ENCODE measurements around the gene KCNC2.

KCNC2 gene

DNA sequence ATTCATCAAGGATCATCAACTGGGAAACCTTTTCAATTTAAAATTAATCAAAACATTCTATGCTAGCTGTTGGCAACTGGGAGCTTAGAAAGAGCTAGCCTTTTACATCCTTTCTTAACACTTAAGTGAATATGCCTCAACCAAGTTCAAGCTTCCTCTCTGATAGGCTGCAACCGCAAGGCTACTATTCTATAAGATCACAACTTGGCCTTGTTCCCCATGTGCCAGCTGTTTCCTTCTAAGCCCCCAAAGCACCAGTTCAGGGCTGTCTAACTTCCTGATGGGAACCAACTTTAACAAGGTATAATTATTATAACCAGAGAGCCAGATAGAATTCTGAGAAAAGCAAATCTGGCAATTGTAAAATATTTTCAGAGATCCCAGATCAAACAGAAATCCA, 37.0 kb downstream of the KCNC2 start:
- Histone ChIP-seq H3K9me2 (replicated peaks; ENCODE audit: insufficient read depth, low read length) (no peaks in the 10 kb centered on the region), H2AFZ (ENCODE audit: low read length) (no peak overlapping the region), H3K79me2 (ENCODE audit: low read length) (no peaks in the 10 kb centered on the region), H3K9me3 (replicated peaks; ENCODE audit: insufficient read depth, low read length) (no peaks in the 10 kb centered on the region), H3K36me3 (replicated peaks; ENCODE audit: insufficient read depth, low read length) (no peaks in the 10 kb centered on the region), H3K4me2 (ENCODE audit: low read depth, low read length) (no peak overlapping the region), H4K20me1 (ENCODE audit: insufficient read depth, low read length) (no peaks in the 10 kb centered on the region), H3F3A (ENCODE audit: insufficient read depth, low read length) (no peaks in the 10 kb centered on the region), H3K4me3 (ENCODE audit: low read length) (no peak overlapping the region), H3K4me1 (ENCODE audit: low read length) (peaks cover 4% of the 10 kb centered on the region), H3K27ac (ENCODE audit: low read length) (no peak overlapping the region), H3K27me3 (replicated peaks; ENCODE audit: insufficient read depth, low read length) (no peaks in the 10 kb centered on the region), H3K9ac (ENCODE audit: low read length) (no peak overlapping the region)
- no peak for DNase-seq
- TF ChIP-seq CTCF (IDR thresholded peaks at IDR 0.05; ENCODE audit: low read length) (no peak), EZH2 (optimal IDR thresholded peaks at IDR 0.05; ENCODE audit: low read depth, low read length) (no peak), EZH2phosphoT487 (IDR thresholded peaks at IDR 0.05; ENCODE audit: low read length) (no peak)

GRCh38 chr12:75170640-75171185, 38.9 kb downstream of the KCNC2 start:
- DNase-seq, result peak; percentile 61
- H3K4me1 ChIP-seq (ENCODE audit: low read length), result peaks cover 4% of the 10 kb centered on the region
- H3K27ac ChIP-seq (ENCODE audit: low read length), result no peak overlapping the region
- TF ChIP-seq EZH2 (optimal IDR thresholded peaks at IDR 0.05; ENCODE audit: low read depth, low read length) (no peak), CTCF (IDR thresholded peaks at IDR 0.05; ENCODE audit: low read length) (no peak), EZH2phosphoT487 (IDR thresholded peaks at IDR 0.05; ENCODE audit: low read length) (no peak)
- H3K36me3 ChIP-seq (replicated peaks; ENCODE audit: insufficient read depth, low read length), result no peaks in the 10 kb centered on the region
- H3K4me3 ChIP-seq (ENCODE audit: low read length), result no peak overlapping the region
- H3F3A ChIP-seq (ENCODE audit: insufficient read depth, low read length), result no peaks in the 10 kb centered on the region
- peak overlapping the region; percentile 12; the same call in 1 of the 2 replicates for H2AFZ ChIP-seq (ENCODE audit: low read length)
- no peak overlapping the region for H3K9ac ChIP-seq (ENCODE audit: low read length)
- H3K4me2 ChIP-seq (ENCODE audit: low read depth, low read length), result peak overlapping the region; percentile 27; the same call in 1 of the 2 replicates
- H3K79me2 ChIP-seq (ENCODE audit: low read length), result no peaks in the 10 kb centered on the region
- no peaks in the 10 kb centered on the region for H3K27me3 ChIP-seq (replicated peaks; ENCODE audit: insufficient read depth, low read length)
- H3K9me3 ChIP-seq (replicated peaks; ENCODE audit: insufficient read depth, low read length), result no peaks in the 10 kb centered on the region
- H4K20me1 ChIP-seq (ENCODE audit: insufficient read depth, low read length), result no peaks in the 10 kb centered on the region
- H3K9me2 ChIP-seq (replicated peaks; ENCODE audit: insufficient read depth, low read length), result no peaks in the 10 kb centered on the region

DNA sequence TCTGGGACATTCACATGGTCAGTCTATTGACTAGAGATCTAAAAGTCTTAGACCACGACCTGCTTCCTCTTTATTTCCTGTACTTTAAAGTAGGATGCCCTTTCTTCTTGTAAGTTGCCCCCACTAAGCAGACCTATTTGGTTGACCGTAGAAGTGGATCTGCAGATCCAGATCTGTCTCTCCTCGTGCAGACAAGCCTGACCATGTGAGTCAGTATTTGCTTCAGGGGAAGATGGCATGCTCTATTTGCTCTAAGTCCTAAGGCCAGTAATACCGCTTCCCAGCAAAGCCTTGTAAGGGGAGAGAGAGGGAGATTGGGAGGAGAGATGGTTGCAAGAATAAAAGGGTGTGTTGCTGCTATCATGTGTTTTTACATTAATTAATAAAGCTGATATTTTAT, 46.8 kb downstream of the KCNC2 start:
- Histone ChIP-seq H3K27me3 (replicated peaks; ENCODE audit: insufficient read depth, low read length) (no peaks in the 10 kb centered on the region), H3K4me3 (ENCODE audit: low read length) (no peak overlapping the region), H3K27ac (ENCODE audit: low read length) (no peak overlapping the region), H4K20me1 (ENCODE audit: insufficient read depth, low read length) (no peaks in the 10 kb centered on the region), H2AFZ (ENCODE audit: low read length) (no peak overlapping the region), H3K36me3 (replicated peaks; ENCODE audit: insufficient read depth, low read length) (no peaks in the 10 kb centered on the region), H3K79me2 (ENCODE audit: low read length) (no peaks in the 10 kb centered on the region), H3K4me1 (ENCODE audit: low read length) (no peaks in the 10 kb centered on the region), H3K9me3 (replicated peaks; ENCODE audit: insufficient read depth, low read length) (no peaks in the 10 kb centered on the region), H3F3A (ENCODE audit: insufficient read depth, low read length) (no peaks in the 10 kb centered on the region), H3K9ac (ENCODE audit: low read length) (no peak overlapping the region), H3K4me2 (ENCODE audit: low read depth, low read length) (no peak overlapping the region), H3K9me2 (replicated peaks; ENCODE audit: insufficient read depth, low read length) (no peaks in the 10 kb centered on the region)
- DNase-seq, result no peak
- no peak for TF ChIP-seq EZH2phosphoT487 (IDR thresholded peaks at IDR 0.05; ENCODE audit: low read length)
- TF ChIP-seq CTCF (IDR thresholded peaks at IDR 0.05; ENCODE audit: low read length), result no peak
- no peak for TF ChIP-seq EZH2 (optimal IDR thresholded peaks at IDR 0.05; ENCODE audit: low read depth, low read length)

Measured in MM.1S (cell line).